ENCODE results near the gene LSM10.

- TF ChIP-seq CTCF (IDR thresholded peaks at IDR 0.05 in 8 of 11, conservative IDR thresholded peaks at IDR 0.05 in 3 of 11), result no peak
- TF ChIP-seq POLR2AphosphoS5 (IDR thresholded peaks at IDR 0.05), result peak; percentile 49 to 81 (median 67)
- no peak for TF ChIP-seq POLR2A (IDR thresholded peaks at IDR 0.05)
Observed at GRCh38 chr1:36343651-36344394, 53.9 kb downstream of the LSM10 start.

Measured in spleen (tissue), 7 donors.